ENCODE measurements around the gene GGACT.
"Not testable (repeated sequence)": the region's sequence is repeated elsewhere in the genome, so short reads cannot be mapped to it uniquely, and the experiment has no call there.

Gene GGACT

DNA sequence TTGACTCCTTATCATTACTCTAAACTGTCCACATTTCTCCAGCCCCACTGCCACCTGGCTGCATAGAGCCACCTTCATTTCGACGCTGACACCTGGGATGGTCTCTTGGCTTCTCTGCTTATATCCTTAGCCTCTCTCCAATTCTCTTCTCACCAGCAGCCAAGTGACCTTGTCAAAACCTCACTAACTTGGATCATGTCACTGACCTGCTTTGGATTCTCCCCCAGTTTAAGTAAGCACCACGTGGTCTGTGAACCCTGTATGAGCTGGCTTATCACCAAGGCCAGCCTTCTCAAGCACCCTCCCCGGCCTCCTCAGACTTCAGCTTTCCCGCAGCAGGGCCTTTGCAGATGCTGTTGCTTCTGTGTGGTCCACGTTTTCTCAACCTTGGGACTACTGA lies 12.3 kb upstream of the GGACT start:
- no peak for DNase-seq

DNA sequence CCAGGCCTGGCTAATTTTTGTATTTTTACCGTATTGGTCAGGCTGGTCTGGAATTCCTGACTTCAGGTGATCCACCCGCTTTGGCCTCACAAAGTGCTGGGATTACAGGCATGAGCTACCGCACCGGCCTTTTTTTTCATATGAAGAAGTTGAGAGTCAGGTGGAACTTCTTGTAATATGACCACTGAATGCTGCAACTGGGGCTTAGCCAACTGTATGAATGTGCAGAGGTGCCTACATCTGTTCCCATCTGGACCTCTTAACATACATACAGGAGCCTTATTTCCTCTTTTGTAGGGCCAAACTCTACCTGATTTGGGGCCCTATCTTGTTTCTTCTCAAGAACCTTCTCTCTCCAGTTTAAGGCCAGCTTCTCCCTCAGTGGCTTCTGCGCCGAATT lies 11.9 kb upstream of the GGACT start:
- DNase-seq, result no peak

DNA sequence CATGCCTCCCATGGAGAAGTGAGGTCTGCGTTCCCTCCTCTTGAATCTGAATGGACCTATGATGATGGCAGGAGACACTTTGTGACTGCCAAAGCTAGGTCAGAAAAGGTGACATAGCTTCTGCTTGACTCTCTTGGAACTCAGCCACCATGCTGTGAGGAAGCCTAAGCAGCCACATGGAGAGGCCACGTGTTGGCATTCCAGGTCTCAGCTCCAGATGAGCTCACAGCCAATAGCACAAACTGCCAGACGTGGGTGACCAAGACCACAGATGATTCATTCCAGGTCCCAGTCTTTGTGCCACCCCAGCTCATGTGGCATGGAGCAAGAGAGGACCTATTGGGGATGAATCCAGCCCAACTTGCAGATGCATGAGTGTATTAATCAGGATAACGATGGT lies 8.7 kb upstream of the GGACT start:
- no peak for DNase-seq

DNA sequence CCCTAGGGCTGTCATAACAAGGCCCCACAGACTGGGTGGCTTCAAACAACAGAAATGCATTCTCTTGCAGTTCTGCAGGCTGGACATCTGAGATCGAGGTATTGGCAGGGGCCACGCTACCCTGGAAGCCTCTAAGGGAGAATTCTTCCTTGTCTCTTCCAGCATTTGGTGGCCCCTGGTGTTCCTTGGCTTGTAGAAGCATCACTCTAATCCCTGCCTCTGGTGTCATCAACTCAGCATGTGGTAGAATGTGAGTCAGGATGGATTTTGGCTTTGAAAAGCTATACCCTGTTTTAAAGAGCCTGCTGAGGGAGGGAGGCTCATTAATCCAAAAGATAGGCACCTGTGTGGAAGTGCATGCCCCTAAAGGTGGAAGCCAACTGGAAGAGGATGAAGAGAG lies 7.9 kb upstream of the GGACT start:
- no peak for DNase-seq

DNA sequence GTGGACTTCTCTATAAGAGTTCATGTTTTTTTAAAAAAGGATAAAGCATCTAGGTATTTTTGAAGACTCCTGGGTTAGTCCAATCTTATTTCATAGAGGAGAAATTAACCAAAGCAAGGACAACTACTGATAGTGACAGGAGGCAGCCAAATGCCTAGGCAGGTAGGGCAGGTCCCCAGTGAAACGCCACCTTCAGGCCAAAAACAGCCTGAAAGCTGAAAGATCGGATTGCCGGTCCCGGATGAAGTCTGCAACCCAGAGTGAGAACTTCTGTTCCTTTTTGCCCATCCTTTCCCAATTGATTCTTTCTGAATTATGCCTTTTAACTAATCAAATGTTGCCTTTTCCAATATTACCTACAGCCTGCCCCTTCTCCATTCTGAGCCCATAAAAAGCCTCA lies 6.1 kb upstream of the GGACT start:
- peak; percentile 27 for DNase-seq

DNA sequence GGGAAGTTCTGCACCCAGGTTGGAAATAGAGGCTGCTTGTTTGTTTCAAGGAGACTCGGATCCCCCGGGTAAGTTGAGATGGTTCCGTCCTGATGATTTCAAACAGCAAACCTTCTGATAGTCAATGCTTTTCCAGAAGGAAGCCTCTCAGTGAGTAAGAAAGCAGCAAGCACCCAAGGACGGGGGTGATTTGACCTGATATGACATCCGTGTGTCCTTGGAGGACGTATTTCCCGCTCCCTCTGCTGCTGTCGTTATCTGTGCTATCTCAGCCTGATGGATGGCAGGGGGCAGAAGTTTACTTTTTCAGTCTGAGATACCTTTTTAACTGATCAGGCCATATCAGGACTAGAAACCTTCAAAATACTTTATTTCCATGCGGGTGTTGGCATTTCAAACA lies 5.7 kb upstream of the GGACT start:
- no peak for DNase-seq

DNA sequence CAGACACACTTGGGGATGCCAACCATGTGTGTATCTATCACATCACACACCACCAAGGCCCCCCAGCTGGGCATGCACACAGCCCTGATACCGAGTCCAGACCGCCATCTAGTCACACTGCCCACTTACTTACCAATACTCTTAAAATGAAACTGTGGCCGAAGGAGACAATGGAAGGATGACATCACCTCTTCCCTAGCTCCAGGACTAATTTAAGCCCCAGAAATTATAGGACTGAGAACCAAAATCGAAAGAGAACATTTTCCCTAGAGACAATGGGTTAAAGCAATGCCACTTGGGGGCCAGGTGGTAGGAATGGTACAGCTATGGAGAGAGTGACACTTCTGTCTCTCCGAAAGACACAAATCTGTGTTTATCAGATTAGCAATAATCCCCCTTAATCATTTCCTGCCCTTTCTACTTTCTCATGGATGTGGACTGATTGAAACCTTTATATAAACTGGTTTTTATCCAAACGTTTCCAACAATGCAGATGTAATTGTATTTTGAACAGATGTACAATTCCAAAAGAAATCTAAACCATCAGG lies 663 bp upstream of the GGACT start:
- DNase-seq, result no peak

DNA sequence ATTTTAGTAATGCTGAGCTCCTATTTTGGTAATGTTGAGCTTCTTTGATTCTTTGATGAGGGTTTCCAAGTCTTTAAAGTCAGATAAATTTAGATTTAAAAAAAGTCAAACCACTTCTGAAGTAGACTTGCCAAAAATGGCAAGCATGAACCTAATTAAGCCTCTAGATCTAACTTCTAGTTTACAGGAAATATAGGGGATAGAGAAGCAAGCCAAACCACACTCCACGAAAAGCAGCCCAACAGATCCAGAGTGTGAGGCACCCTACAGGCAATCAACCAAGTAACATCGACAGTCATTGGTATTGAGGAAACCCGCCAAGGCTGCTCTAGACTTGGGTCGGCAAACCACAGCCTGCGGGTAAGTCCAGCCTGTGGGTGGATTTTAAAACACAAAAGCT lies 3.7 kb downstream of the GGACT start:
- peak; percentile 51 for DNase-seq

DNA sequence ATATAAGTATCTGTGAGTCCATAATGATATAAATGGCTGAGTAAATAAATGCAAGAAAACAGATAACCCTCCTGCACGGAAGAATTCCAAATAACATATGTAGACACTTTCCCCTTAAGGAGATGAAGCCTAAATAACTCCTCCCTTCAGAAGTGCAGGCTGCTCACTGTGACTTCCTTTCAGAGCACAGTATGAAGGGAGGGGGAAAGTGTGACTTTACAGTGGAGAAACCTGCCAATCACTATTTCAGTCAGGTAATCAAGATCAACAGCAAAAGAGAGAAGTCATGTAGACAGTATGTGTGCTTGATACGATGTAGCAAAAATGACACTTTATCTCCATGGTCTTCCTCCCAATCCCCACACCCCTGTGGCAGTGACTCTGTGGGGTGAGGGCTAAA lies 7.1 kb downstream of the GGACT start:
- DNase-seq, result no peak

DNA sequence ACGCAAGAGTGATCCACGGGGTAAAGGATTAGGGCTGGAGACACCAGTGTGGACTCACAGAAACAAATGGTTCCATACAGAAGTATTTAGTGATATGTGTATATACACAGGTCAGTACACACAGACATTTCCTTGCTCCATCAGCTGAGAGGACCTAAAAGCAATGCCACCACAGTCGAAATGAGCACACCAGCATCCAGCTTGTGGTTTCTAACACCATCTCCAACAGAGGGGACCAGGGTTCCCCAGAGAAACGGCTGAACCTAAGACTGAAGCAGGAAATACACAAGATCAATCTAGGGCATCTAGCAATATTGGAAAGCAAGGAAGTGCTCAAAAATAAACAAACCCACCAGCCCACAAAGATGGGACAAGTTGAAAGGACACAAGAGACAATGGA lies 7.6 kb downstream of the GGACT start:
- no peak for DNase-seq

DNA sequence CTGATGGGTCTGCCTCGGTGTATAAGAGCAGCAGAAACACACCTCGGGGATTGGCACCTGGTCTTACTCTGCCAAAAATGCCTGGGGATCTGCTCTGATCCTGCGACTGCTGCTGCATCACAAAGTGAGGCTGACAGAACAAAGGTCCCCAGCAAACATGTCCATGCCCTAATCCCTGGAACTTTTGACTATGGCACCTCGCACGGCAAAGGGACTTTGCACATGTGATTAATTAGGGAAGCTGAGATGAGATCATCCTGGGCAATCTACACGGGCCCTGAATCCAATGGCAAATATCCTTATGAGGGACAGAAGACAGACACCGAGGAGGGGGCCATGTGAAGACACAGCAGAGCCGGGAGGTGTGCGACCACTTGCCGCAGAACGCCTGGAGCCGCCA lies 8.5 kb downstream of the GGACT start:
- no peak for DNase-seq

DNA sequence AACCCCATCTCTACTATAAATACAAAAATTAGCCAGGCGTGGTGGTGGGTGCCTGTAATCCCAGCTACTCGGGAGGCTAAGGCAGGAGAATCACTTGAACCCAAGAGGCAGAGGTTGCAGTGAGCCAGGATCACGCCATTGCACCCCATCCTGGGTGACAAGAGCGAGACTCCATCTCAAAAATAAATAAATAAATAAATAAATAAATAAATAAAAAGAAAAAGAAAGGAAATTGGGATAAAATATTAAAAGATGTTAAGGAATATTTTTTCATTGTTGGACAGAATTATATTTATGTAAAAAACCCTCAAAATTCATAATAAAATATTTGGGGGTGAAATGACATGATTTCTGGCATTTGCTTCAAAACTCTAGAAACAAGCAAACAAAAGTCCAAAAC lies 11.3 kb downstream of the GGACT start:
- not testable (repeated sequence) for DNase-seq

DNA sequence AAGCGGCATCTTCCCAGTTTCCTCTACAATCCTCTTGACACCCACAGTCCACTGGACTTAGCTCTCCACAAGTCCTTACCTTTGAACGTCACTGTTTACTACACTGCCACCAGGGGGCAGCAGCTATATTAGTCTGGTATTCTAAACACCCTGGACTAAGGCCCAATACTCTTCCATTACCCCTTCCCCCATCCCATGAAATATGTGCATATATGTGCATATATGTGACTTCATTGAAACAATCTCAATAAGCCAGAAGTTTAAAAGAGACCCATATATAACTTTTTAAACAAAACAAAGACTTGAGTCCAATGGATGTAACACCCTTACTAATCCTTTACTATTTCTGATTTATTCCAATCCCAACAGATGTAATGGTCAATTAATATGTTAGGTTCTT lies 15.5 kb downstream of the GGACT start:
- DNase-seq, result peak; percentile 88

DNA sequence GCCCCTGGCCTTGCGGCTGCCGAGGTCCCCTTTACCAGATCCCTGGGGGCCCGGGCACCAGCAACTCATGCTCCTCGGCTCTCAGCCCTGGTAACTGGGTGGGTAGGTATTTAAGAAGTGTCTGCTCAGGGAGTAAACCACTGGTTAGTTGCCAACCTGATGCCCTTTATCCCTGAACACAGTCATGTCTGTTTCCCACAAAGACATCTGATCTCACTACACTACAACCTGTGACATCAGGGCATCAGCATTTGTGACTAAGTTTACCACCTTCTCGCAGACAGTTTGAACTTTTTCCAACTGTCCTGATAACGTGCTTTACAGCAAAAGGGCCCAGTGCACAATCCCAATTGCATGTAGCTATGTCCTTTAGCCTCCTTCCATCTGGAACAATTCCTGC lies 22.0 kb downstream of the GGACT start:
- no peak for DNase-seq

DNA sequence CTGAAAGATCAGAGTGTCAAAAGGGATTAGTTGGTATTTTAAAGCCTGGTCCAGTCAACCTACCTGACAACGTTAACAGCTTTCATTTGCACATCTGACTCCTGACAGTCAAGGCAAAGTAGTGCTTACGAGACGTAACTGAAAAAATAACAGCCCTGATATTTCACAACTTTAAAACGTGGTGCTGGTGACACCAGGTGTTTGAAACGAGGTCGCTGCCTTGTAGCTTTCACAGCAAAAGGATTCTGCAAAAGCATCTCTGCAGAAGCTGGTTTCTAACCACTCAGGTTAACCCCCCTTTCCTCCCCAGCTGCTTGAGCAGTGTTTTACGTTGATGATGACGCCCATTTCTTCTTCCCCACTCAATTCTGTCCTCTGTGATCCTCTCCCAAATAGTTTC lies 23.3 kb downstream of the GGACT start:
- no peak for DNase-seq

DNA sequence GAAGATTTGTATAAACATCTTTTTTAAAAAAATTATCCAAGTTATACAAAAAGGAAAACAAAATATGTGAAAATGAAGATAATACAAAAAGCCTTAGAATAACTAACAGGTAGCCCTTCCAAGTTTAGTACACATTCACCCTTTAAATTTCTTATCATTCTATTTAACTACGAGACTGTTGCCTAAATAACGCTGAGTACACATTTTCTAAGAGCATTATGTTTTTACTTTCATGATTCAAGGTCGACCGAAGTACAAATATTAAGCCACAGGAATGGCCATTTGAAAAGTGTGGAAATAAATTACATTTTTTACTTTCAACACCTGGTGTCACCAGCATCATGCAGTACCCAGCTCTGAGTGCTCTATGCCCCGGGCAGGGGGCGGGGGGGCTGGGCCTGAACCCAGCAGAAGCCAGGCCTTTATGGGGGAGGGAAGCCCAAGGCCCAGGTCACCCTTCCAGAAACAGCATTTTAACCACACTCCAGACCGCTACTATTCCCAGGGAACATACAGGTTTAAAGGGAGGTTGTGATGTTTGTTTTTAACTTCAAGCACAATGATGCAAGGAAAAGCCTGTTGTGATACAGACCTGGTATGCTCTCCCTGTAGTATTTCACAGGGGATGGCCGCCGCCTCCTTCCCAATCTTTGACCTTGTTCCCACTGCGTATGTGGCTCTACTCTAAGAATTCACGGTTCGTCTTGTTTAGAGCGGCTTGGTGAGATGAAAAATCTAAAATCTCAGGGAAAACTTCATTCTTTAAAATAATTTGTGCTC lies 24.0 kb downstream of the GGACT start:
- DNase-seq, result no peak

DNA sequence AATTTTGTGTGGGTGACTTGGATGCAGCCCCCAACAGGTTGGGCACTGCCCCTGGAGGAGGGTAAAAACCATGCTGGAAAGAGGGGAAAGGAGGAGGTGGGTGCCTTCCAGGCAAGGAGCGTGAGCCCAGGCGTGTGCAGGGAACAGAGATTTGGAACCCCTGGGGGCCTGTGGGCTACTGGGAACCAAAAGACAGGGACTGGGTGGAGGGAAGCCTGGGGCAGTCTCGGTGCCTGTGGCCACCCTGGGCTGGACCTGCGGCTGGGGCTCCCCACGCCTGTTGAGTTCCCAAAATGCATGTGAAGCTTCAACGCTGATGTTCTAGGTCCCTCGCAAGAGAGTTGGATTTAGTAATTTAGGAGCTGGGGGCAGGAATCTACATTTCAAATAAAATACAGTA lies 24.8 kb downstream of the GGACT start:
- no peak for DNase-seq

DNA sequence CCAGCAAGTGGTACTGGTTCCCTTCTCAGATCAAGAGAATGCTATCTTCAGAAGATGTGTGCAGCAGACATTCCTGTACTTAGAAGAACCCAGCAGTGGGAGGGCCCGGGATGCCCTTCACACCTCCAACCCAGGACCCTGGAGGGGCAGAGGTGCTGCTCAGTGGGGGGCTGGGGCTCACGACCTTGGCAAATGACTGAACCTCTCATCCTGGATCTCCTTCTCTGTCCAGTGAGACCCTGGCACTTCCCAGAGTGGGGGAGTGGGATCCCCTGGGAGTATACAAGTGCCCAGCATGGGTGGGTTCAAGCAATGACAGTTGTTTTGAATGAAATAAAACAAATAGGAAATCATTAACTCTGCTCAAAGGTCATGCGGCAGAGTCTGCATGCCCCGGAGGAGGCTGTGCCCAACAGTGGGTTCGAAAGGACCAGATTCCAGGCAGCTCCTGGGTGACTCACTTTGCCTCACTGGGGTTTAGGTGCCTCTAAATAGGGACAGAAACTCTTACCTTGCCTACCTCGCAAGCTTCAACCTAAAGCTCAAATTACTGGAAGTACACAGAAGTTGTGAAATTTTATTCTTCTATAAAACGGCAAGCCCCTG lies 26.9 kb downstream of the GGACT start:
- DNase-seq, result no peak

DNA sequence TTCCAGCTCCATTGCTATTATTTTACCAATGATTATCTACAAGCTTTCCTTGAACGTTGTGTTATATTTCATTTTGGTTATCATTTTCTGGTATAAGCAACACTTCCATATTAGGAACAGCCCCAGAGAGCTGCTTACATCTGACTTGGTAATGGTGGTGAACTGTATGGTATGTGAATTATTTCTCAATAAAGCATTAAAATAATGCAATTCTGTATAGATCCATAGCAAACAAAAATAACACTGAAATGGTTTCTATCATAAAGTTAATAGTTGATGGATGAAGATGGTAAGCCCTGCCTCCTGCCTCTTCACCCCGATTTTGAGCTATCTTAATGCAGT lies 27.5 kb downstream of the GGACT start:
- no peak for DNase-seq

DNA sequence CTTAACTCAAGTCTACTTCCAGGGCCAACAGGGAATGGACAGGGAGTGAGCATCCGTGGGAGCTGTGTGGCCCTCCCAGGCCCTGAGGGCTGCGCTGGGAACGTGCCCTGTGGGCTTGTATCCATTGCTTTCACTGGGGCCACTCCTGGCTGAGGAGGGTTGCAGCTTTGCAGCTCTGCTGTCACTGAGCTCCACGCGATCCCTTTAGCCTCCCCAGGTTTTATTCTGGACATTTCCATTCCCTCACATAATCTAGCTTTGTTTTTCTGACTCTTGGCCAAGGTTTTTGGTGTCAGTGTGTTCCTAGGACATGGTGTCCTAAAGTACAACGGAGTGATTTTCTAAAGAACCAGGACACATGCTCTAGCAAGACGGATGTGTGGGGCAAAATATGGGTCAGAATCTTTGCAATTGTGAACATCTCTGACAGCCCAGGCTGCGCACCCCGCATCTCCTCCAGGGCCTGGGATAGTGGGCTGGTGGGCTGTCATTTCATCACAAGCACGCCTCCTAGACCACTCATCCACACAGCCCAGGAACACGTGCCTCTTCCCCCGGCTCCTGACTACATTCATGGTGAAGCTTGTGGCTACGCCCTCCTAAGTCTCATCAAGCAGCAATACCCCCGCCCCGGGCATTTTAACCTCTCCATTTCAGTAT lies 28.0 kb downstream of the GGACT start:
- no peak for DNase-seq

DNA sequence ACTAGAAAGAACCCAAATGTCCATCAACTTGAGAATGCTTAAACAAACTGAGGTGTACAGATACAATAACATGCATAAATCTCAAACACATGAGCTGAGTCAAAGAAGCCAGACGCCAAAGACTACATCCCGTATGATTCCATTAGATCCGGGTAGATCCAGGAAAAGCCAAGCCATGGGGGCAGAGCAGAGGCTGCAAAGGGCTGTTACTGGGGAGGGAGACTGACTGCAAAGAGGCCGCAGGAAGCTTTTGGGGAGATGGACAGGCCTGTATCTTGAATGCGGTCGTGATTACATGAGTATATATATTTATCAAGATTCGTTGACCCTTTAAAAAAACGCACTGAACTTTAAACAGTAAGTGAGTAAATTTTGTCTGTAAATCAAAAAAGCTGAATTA lies 28.7 kb downstream of the GGACT start:
- DNase-seq, result no peak

DNA sequence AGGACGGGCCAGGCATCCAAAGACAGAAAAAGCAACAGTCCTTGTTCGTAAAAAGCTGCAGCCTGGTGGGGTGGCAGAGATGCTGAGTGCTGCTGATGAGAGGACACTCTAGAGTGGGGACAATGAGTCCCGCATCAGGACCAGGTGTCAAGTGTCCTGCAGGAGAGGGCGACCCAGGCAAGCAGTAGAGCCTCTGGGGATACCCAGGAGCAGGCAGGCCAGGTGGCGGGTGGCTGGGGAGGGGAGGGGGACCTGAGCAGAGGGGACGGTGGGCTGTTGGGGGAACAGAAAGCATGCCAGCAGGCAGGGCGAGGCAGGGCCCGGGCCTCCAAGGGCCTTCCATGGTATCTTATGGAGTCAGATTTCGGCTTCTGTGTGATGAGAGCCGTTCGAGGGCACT lies 35.8 kb downstream of the GGACT start:
- no peak for DNase-seq

DNA sequence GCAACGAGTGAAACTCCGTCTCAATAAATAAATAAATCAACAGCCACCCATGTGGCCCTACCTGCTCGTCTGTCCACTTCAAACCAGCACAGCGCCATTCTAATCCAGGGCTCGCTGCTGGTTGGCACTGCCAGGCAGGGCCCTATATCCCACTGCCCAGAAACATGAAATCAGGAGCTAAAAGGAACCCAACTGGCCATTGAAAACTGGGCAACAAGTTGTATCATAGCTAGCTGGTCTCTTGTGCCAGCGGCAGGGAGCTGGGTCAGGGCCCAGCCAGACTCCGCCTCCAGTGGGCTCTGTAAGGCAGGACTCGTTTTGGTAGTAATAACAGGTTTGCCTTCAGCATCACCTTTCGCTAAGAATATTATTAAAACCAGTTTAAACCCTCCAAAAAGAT lies 39.3 kb downstream of the GGACT start:
- no peak for DNase-seq

DNA sequence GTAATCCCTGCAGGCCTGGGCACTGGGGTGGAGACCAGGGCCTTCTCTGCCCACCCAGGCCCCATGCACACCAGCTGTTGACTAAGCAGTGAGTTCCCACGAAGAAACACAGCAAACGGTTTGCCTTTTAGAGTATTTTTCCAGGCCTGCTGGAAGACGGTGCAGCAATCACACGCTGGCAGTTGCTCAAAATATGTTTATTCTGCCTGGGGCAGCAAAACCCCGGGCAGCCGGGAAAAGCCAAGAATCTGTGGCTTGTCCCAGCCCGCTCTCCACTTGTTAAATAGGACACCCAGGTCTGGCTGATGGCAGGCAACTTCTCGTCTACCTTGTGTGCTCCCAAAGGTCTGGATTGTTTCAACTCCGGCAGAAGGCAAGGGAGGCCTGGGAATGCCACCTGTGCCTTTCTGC lies 40.8 kb downstream of the GGACT start:
- DNase-seq, result no peak
